Renal pelvis (tissue), 4 donors: Measurements from ENCODE around the gene LIMA1. TPM values are rescaled to one million over a fixed set of nuclear protein-coding genes. Genes with fewer than 3 reads are reported as not detected.
"Not testable (repeated sequence)": the region's sequence is repeated elsewhere in the genome, so short reads cannot be mapped to it uniquely, and the experiment has no call there.

Source experiments
- DNase-seq: peaks from one replicate; pipeline ENCODE4 v3.0.0-alpha.2; 2013
- polyA plus RNA-seq, 3 donors: library from polyadenylated mRNA; unstranded; fragments of 120-200 nt; gene quantifications; one replicate each; pipeline ENCODE4 v1.2.1, GENCODE V29; 2013; ENCODE audit not compliant: insufficient read length in 3 of 3

LIMA1 gene
- polyA plus RNA-seq, 3 donors: 76.7 to 84.2 (median 78.8) TPM

- no peak for DNase-seq
These were observed 31.6 kb downstream of the LIMA1 start for GRCh38 chr12:50251619-50252252.

GRCh38 chr12:50249464-50250182, 33.7 kb downstream of the LIMA1 start:
- no peak for DNase-seq

DNA sequence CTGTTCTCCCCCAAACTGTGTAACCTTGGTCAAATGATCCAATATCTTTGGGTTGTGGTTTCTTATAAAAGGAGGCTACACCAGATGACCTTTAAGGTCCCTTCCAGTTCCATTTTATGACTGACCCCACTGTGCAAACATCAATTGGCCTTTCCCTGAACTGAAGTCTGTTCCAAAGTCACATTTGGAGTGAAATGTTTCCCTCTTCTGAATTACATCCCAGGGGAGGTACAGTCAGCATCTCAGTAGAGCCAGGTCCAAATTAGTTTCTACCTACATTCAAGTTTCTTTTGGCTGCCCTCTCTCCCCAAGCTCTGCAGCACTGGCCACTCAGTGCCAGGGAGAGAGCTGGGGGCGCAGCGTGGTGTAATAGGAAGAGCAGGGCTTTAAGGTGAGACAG, 34.4 kb downstream of the LIMA1 start:
- no peak for DNase-seq

GRCh38 chr12:50248411-50248810, 34.9 kb downstream of the LIMA1 start:
- DNase-seq: no peak

GRCh38 chr12:50247665-50248064, 35.7 kb downstream of the LIMA1 start:
- DNase-seq: not testable (repeated sequence)

DNA sequence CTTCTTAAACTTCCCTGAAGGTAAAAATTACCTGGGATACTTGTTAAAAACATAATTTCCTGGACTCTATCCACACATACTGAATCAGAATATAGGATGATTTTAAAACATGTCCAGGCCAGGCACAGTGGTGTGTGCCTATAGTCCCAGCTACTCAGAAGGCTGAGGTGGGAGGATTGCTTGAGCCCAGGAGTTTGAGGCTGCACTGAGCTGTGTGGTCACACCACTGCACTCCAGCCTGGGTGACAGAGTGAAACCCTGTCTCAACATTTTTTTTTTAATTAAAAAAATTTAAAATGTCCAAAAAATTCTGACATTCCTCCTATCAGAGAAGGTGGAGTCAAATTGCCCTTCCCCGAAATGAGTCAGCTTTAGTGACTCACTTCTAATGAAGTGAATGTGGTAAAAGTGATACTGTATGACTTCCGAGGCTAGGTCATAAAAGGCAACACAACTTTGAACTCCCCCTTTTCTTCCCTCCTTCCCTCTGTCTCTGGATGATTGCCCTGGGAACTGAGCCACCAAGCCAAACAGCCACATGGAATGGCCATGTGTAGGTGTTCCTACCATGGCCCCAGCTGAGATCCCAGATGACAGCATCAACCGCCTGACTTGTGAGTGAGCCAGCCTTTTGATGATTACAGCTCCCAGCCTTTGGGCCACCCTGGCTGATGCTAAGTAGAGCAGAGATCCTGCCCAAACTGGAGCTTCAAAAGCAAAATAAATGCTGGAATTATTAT, 36.3 kb downstream of the LIMA1 start:
- no peak for DNase-seq

DNA sequence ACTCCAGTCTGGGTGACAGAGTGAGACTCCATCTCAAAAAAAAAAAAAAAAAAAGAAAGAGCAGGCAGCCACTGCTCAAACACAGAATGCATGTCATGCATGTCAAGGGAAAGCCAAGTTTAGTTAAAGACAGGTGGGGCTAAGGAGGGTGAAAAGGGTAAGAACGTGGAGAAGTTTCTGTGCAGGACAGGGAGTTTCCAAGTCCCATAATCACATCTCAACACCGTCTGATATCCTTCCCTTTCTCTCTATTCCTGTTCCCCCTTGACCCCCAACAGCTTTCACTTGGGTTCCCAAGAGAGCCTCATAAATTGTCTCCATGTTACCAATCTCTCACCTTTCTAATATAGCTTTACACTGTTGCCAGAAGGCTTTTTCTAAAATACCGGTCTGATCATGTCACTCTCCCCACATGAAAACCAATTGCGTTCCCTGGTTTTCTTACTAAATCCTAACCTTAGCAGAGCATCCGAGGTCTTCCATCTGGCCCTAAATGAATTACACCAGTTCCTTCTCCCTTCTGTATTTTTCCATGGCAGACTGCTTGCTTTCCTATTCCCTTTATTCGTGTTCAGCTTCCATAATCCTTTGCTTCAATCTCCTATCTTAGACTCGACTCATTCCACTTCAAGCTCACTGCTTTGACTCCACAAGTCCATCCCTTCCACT, 37.0 kb downstream of the LIMA1 start:
- no peak for DNase-seq

GRCh38 chr12:50243507-50243906, 39.8 kb downstream of the LIMA1 start:
- DNase-seq: no peak

DNA sequence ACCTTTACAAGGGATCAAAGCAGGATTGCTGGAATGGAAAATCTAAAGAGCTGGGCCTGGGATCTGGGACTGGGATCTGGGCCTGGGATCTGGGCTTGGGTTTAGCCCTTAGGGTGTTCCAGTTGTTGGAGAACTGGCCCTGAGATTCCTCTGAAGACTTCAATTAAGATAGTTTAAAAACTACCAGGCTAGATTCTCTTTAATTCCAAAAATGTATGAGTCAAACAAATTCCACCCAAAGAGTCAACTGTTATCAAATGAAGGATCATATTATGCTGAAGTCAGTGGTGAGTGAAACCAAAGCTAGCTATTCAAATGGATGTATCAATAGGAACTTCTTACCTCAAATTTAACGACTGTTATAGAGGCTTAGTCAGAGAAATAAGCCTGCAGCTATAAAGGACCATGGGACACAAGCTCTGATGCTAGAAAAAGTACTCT, 40.5 kb downstream of the LIMA1 start:
- DNase-seq: no peak

GRCh38 chr12:50241178-50241577, 42.1 kb downstream of the LIMA1 start:
- DNase-seq: no peak

DNA sequence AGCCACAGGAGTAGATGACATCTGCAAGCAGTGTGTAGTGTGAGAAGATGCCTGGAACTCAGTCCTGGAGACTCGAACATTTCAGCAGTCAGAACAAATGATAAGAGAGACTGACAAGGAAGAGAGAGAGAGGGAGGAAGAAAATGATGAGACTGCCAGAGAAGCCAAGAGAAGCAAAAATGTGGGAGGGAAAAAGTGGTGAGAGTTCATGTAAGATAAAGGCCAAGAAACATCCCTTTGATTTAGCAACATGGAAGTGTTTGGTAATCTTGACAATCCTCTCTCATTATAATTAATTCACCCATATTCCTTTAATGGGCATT, 42.6 kb downstream of the LIMA1 start:
- no peak for DNase-seq

- no peak for DNase-seq
These were observed 43.1 kb downstream of the LIMA1 start for GRCh38 chr12:50240096-50240791.

GRCh38 chr12:50239355-50239891, 43.9 kb downstream of the LIMA1 start:
- DNase-seq: no peak

- no peak for DNase-seq
These were observed 49.0 kb downstream of the LIMA1 start for GRCh38 chr12:50234347-50234746.

GRCh38 chr12:50232771-50233209, 50.5 kb downstream of the LIMA1 start:
- no peak for DNase-seq

- no peak for DNase-seq
These were observed 51.1 kb downstream of the LIMA1 start for GRCh38 chr12:50232206-50232605.

DNA sequence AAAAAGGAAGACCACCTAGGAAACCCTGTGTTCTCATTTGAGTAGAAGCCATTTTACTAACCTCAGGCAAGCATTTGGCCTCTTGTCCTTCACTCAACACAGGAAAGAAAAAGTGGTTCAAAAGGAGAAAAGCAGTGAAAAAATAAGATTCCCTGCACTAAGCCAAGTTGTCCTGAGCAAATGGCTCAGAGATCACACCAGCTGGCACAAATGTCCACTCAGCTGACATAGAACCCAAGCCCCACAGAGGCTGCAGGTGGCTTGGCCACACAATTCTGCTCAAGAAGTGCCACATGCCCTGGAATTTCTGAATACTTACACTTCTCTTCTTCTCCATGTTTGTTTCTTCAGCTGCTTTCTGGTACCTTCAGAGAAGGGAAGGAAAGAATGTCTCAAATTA, 52.0 kb downstream of the LIMA1 start:
- no peak for DNase-seq

DNA sequence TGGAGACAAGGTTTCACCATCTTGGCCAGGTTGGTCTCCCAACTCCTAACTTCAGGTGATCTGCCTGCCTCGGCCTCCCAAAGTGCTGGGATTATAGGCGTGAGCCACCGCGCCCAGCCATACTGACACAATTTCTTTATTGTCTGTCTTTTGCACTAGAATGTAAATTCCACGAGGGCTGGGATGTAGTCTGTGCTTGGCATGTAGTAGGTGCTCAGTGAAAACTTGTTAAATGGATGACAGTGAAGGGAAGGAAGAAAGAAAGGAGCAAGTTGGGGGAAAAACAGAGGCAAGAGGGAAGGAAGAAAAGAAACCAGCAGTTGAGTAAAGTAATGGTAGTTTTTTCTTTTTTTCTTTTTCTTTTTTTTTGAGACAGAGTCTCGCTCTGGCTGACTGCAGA, 53.1 kb downstream of the LIMA1 start:
- no peak for DNase-seq

GRCh38 chr12:50224026-50224692, 59.2 kb downstream of the LIMA1 start:
- DNase-seq: no peak

- peak; percentile 89 for DNase-seq
These were observed 61.0 kb downstream of the LIMA1 start for GRCh38 chr12:50222275-50222783.
